WERI-Rb-1 (cell line): ENCODE measurements around the gene ISCA1.
A peak's percentile ranks its signal among the peaks of the same experiment; 100 is the strongest.

Experiments used
- DNase-seq: peaks from one replicate; pipeline ENCODE4 v3.0.0-alpha.2; 2020
- H3K27ac ChIP-seq: fragments of 250-450 bp; sonication (Bioruptor Pico); 2 replicates; pipeline ENCODE4 v1.5.1; 2020; ENCODE audit warnings: mild to moderate bottlenecking, moderate library complexity
- H3K27me3 ChIP-seq: fragments of 250-450 bp; sonication (Bioruptor Pico); 2 replicates; pipeline ENCODE4 v1.5.1; 2021; ENCODE audit warnings: mild to moderate bottlenecking, low read depth, moderate library complexity; ENCODE audit not compliant: insufficient read depth, severe bottlenecking
- H3K36me3 ChIP-seq: fragments of 250-450 bp; sonication (Bioruptor Pico); 2 replicates; pipeline ENCODE4 v1.5.1; 2020; ENCODE audit warnings: mild to moderate bottlenecking, moderate library complexity
- H3K4me3 ChIP-seq: 2 replicates; pipeline ENCODE4 v1.5.1; 2011; ENCODE audit warnings: low read depth, mild to moderate bottlenecking, control low read depth, low read length
- H3K9me3 ChIP-seq: fragments of 250-450 bp; sonication (Bioruptor Pico); 2 replicates; pipeline ENCODE4 v1.5.1; 2021; ENCODE audit warnings: mild to moderate bottlenecking, moderate library complexity; ENCODE audit not compliant: severe bottlenecking
- CTCF ChIP-seq: IDR thresholded peaks from 2 replicates; pipeline ENCODE4 v1.5.1; 2011; ENCODE audit warnings: low read depth, mild to moderate bottlenecking, control low read depth, inconsistent platforms, low read length

The ISCA1 gene

DNA sequence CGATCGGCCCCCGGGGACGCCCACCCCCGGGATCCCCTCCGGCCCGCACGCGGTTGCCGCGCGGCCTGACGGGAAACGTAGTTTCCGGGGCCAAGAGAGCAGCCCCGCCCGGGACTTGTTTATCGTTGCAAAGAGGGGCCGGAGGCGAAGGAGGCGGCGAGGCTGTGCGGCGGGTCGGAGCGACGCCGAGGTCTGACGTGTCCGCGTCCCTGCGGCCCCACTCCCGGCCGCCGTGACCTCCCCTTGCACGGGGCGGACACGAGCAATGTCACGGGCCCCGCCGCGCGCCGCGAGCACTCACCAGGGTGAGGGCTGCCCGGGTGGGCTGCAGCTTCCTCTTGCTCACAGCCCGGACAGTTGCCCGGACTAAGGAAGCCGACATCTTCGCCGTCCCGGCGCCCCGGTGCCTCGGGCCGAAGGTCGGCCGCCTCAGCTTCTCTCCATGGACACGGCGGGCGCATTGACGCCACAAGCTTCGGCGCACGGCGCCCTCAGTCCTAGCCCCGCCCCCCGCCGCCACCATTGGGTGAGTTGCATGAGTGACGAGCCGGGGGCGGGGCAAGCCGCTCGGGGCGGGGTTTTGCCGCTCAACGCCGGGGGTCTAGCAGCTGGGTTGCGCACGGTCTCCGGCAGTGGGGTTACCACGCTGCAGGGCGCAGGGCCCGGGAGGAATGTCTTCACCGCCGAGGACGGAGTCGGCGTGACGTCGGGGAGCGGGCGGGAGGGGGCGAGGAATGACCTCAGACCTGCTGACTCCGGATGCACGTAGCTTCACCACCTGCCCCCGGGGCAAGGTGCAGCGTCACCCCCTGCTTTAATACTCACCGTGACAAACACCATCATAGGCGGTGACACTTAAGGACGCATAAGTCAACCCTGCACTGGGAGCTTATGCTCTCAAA lies at the start of gene ISCA1:
Gene ISCA1, minus strand, starts transcription at position 462 of the 902 bp plus-strand sequence. Its CDS starts 80 bp downstream, at position 382.
- peaks cover 18% of the 10 kb centered on the region for H3K36me3 ChIP-seq
- no peaks in the 10 kb centered on the region for H3K27me3 ChIP-seq
- peak within 1 kb of the TSS; percentile 95 for H3K27ac ChIP-seq
- H3K9me3 ChIP-seq = no peaks in the 10 kb centered on the region
- peak; percentile 98 for DNase-seq
- peak within 1 kb of the TSS; percentile 93 for H3K4me3 ChIP-seq
- TF ChIP-seq CTCF = no peak

DNA sequence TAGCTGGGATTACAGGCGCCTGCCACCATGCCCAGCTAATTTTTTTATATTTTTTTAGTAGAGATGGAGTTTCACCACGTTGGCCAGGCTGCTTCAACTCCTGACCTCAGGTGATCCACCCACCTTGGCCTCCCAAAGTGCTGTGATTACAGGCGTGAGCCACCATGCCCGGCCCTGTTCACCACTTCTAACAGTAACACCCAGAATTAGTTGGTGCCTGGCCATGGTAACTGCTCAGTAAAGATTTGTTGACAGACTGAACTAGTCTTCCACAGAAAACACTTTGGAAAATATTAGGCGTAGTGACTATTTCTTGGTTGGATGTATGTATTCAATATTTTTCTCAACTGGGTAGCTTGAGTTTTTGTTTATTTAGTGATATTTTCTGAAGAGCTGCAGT lies 47.8 kb upstream of the ISCA1 start:
- Histone ChIP-seq H3K4me3 (no peak overlapping the region), H3K27ac (no peak overlapping the region), H3K36me3 (peaks cover 29% of the 10 kb centered on the region), H3K9me3 (no peaks in the 10 kb centered on the region), H3K27me3 (no peaks in the 10 kb centered on the region)
- no peak for TF ChIP-seq CTCF
- DNase-seq = no peak

DNA sequence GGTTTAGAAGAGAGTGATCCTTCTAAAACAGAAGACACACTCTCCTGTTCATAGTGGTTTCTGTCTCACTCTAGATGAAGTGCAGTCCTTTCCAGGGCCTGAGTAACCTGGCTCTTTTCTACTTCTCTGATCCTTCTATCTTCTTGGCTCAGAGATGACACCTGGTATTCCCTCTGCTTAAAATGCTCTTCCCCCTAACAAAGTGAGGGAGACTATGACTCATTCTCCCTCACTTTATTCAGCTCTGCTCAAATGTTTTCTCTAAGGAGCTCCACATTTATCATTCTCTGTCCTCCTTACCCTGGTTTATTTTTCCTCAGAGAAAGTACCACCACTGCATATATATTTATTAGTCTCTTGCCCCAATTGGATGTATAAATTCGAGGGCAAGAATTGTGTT lies 47.3 kb upstream of the ISCA1 start:
- TF ChIP-seq CTCF = no peak
- H3K36me3 ChIP-seq = peaks cover 34% of the 10 kb centered on the region
- no peaks in the 10 kb centered on the region for H3K27me3 ChIP-seq
- no peaks in the 10 kb centered on the region for H3K9me3 ChIP-seq
- H3K4me3 ChIP-seq = no peak overlapping the region
- DNase-seq = no peak
- H3K27ac ChIP-seq = no peak overlapping the region

DNA sequence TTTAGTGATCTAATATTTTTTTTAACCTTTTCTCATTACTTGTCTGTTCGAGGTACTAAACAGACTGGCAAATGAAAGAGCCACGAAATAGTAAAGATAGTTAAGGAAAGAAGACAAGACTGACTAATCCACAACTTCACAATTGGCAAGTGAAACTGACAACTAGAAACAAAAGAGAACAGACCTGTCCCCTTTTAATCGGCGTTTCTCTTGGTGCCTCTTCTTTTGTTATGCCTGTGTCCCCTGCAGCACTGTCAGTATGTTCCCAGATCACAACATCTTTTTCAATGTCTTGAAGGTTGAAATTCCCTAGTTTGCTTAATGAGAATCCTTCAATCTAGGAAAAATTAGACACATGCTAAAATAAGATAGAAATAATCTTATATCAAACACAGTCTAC lies 45.8 kb upstream of the ISCA1 start:
- Histone ChIP-seq H3K9me3 (no peaks in the 10 kb centered on the region), H3K27ac (no peak overlapping the region), H3K4me3 (no peak overlapping the region), H3K36me3 (peaks cover 45% of the 10 kb centered on the region), H3K27me3 (no peaks in the 10 kb centered on the region)
- TF ChIP-seq CTCF = no peak
- no peak for DNase-seq

DNA sequence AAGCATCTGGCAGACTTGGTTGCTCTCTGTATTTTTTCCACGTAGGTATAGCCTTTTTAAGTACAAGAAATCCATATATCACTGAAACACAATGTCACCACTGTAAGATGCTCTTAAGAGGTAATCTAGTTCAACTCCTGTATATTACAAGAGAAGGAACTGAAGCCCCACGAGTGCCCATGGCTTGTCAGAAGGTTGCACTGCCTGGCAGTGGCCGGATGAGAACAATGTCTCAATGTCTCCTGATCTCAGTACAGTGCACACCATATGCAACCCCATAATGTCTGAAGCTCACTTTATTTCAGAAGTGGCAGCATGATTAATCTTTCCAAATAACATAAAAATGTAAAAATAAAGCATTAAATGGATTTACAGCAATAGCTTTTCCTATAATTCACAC lies 44.2 kb upstream of the ISCA1 start:
- Histone ChIP-seq H3K9me3 (no peaks in the 10 kb centered on the region), H3K27me3 (no peaks in the 10 kb centered on the region), H3K4me3 (no peak overlapping the region), H3K27ac (no peak overlapping the region), H3K36me3 (peaks cover 58% of the 10 kb centered on the region)
- no peak for DNase-seq
- no peak for TF ChIP-seq CTCF
